Thyroid gland (tissue), 4 donors: ENCODE results near the gene MIA2.

Experiments used
- CTCF ChIP-seq, 6 experiments: fragments of 200-600 bp in 3 of 6; fragments of 450-650 bp in 3 of 6; sonication (generic) in 3 of 6; IDR thresholded peaks; one replicate each; pipeline ENCODE4 v1.5.1; 2016 to 2019; ENCODE audit warnings: antibody characterized with exemption in 6 of 6, mild to moderate bottlenecking in 2 of 6, inconsistent platforms in 1 of 6, moderate library complexity in 1 of 6
- POLR2A ChIP-seq, 2 donors: fragments of 450-650 bp; IDR thresholded peaks; one replicate each; pipeline ENCODE4 v1.6.1; 2017; ENCODE audit warnings: antibody characterized with exemption in 2 of 2, mild to moderate bottlenecking in 2 of 2, moderate library complexity in 1 of 2

DNA sequence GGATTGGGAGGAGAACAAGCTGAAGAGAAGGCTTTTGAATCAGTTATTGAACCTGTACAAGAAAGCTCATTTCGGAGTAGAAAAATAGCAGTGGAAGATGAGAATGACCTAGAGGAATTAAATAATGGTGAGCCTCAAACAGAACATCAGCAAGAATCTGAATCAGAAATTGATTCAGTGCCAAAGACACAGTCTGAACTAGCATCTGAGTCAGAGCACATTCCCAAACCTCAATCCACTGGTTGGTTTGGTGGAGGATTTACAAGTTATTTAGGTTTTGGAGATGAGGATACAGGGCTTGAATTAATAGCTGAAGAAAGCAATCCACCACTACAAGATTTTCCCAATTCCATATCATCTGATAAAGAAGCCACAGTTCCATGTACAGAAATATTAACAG is 13.5 kb downstream of the MIA2 start:
- TF ChIP-seq CTCF (IDR thresholded peaks at IDR 0.05) (no peak), POLR2A (IDR thresholded peaks at IDR 0.05) (no peak)
